ENCODE measurements around the gene TIGD4.
"Not testable (repeated sequence)": the region's sequence is repeated elsewhere in the genome, so short reads cannot be mapped to it uniquely, and the experiment has no call there.

Gene TIGD4

GRCh38 chr4:152780267-152780778 lies 793 bp upstream of the TIGD4 start:
- no peak for DNase-seq (ENCODE audit: low read depth, low spot score)

- DNase-seq (ENCODE audit: low read depth, low spot score): no peak
Measured at GRCh38 chr4:152778656-152779512, 646 bp downstream of the TIGD4 start.

GRCh38 chr4:152777488-152777887 lies 2.0 kb downstream of the TIGD4 start:
- DNase-seq (ENCODE audit: low read depth, low spot score): no peak

- DNase-seq (ENCODE audit: low read depth, low spot score): no peak
Measured at GRCh38 chr4:152776352-152776751, 3.2 kb downstream of the TIGD4 start.

GRCh38 chr4:152773953-152774352 lies 5.6 kb downstream of the TIGD4 start:
- DNase-seq (ENCODE audit: low read depth, low spot score): no peak

GRCh38 chr4:152773339-152773738 lies 6.2 kb downstream of the TIGD4 start:
- no peak for DNase-seq (ENCODE audit: low read depth, low spot score)

- no peak for DNase-seq (ENCODE audit: low read depth, low spot score)
Measured at GRCh38 chr4:152771741-152772533, 7.6 kb downstream of the TIGD4 start.

- not testable (repeated sequence) for DNase-seq (ENCODE audit: low read depth, low spot score)
Measured at GRCh38 chr4:152765069-152765737, 14.3 kb downstream of the TIGD4 start.

- no peak for DNase-seq (ENCODE audit: low read depth, low spot score)
Measured at GRCh38 chr4:152763796-152764195, 15.7 kb downstream of the TIGD4 start.

GRCh38 chr4:152748619-152749018 lies 30.9 kb downstream of the TIGD4 start:
- DNase-seq (ENCODE audit: low read depth, low spot score): no peak

GRCh38 chr4:152747444-152747843 lies 32.1 kb downstream of the TIGD4 start:
- no peak for DNase-seq (ENCODE audit: low read depth, low spot score)

- no peak for DNase-seq (ENCODE audit: low read depth, low spot score)
Measured at GRCh38 chr4:152738827-152739226, 40.7 kb downstream of the TIGD4 start.

GRCh38 chr4:152735906-152736305 lies 43.6 kb downstream of the TIGD4 start:
- no peak for DNase-seq (ENCODE audit: low read depth, low spot score)

GRCh38 chr4:152735396-152735859 lies 44.1 kb downstream of the TIGD4 start:
- no peak for DNase-seq (ENCODE audit: low read depth, low spot score)

GRCh38 chr4:152734699-152735050 lies 44.9 kb downstream of the TIGD4 start:
- no peak for DNase-seq (ENCODE audit: low read depth, low spot score)

GRCh38 chr4:152734015-152734698 lies 45.4 kb downstream of the TIGD4 start:
- no peak for DNase-seq (ENCODE audit: low read depth, low spot score)

- DNase-seq (ENCODE audit: low read depth, low spot score): no peak
Measured at GRCh38 chr4:152731997-152732396, 47.5 kb downstream of the TIGD4 start.

- no peak for DNase-seq (ENCODE audit: low read depth, low spot score)
Measured at GRCh38 chr4:152729466-152729865, 50.1 kb downstream of the TIGD4 start.

GRCh38 chr4:152728343-152728742 lies 51.2 kb downstream of the TIGD4 start:
- no peak for DNase-seq (ENCODE audit: low read depth, low spot score)

- no peak for DNase-seq (ENCODE audit: low read depth, low spot score)
Measured at GRCh38 chr4:152727784-152728183, 51.7 kb downstream of the TIGD4 start.

- DNase-seq (ENCODE audit: low read depth, low spot score): no peak
Measured at GRCh38 chr4:152724494-152724893, 55.0 kb downstream of the TIGD4 start.
